HL-60 (cell line): ENCODE results near the gene ERICH6.

Source experiments
- CTCF ChIP-seq: IDR thresholded peaks from one replicate; pipeline ENCODE4 v1.5.1; 2011; ENCODE audit warnings: low read length, control low read depth, inconsistent platforms; ENCODE audit not compliant: insufficient read depth
- POLR2AphosphoS5 ChIP-seq: IDR thresholded peaks from 2 replicates; pipeline ENCODE4 v1.6.1; 2012; ENCODE audit warnings: low read depth
- REST ChIP-seq: IDR thresholded peaks from 2 replicates; pipeline ENCODE4 v1.6.1; 2012; ENCODE audit warnings: low read depth; ENCODE audit not compliant: insufficient replicate concordance
- SPI1 ChIP-seq: IDR thresholded peaks from 2 replicates; pipeline ENCODE4 v1.6.1; 2012; ENCODE audit warnings: low read depth, mild to moderate bottlenecking, borderline replicate concordance

- TF ChIP-seq POLR2AphosphoS5 (no peak), CTCF (no peak), REST (no peak), SPI1 (no peak)
Observed at GRCh38 chr3:150613034-150613433, 90.7 kb downstream of the ERICH6 start.
